DND-41 (cell line): ENCODE results near the gene COL20A1.
A peak's percentile ranks its signal among the peaks of the same experiment; 100 is the strongest.

ENCODE experiments used
- ATAC-seq: fragments of 200-7000 bp; cut with Tn5 transposase; 3 replicates; pipeline ENCODE4 v1.9.1; 2021; ENCODE audit warnings: low read depth; ENCODE audit not compliant: insufficient read depth
- DNase-seq: peaks from one replicate; pipeline ENCODE4 v3.0.0-alpha.2; 2020
- H2AFZ ChIP-seq: 2 replicates; pipeline ENCODE4 v1.6.0; 2012; ENCODE audit warnings: low read depth, low read length
- H3K27ac ChIP-seq: 2 replicates; pipeline ENCODE4 v1.5.1; 2012; ENCODE audit warnings: low read length, inconsistent platforms
- H3K27me3 ChIP-seq: fragments of 200-600 bp; sonication (generic); 2 replicates; pipeline ENCODE4 v1.6.0; 2012; ENCODE audit warnings: low read length, mild to moderate bottlenecking, inconsistent platforms; ENCODE audit not compliant: insufficient read depth, poor library complexity
- H3K36me3 ChIP-seq: 2 replicates; pipeline ENCODE4 v1.5.1; 2012; ENCODE audit warnings: low read length, inconsistent platforms; ENCODE audit not compliant: insufficient read depth
- H3K4me1 ChIP-seq: 2 replicates; pipeline ENCODE4 v1.5.1; 2012; ENCODE audit warnings: mild to moderate bottlenecking, low read length; ENCODE audit not compliant: insufficient read depth
- H3K4me2 ChIP-seq: 2 replicates; pipeline ENCODE4 v1.6.0; 2012; ENCODE audit warnings: mild to moderate bottlenecking, moderate library complexity, low read length, inconsistent platforms; ENCODE audit not compliant: insufficient read depth
- H3K4me3 ChIP-seq, 2 experiments: fragments of 200-600 bp in 1 of 2; shearing (Covaris generic) in 1 of 2; 2 replicates each; pipeline ENCODE4 v1.5.1; 2012 to 2016; ENCODE audit warnings: inconsistent platforms in 2 of 2, low read length in 2 of 2, mild to moderate bottlenecking in 2 of 2, low read depth in 1 of 2, moderate library complexity in 1 of 2
- H3K79me2 ChIP-seq: 2 replicates; pipeline ENCODE4 v1.6.0; 2012; ENCODE audit warnings: low read length, inconsistent platforms; ENCODE audit not compliant: insufficient read depth
- H3K9ac ChIP-seq: 2 replicates; pipeline ENCODE4 v1.6.0; 2012; ENCODE audit warnings: low read depth, mild to moderate bottlenecking, inconsistent platforms, low read length, moderate library complexity
- H3K9me3 ChIP-seq: 2 replicates; pipeline ENCODE4 v1.5.1; 2012; ENCODE audit warnings: low read length, moderate library complexity, mild to moderate bottlenecking, inconsistent platforms; ENCODE audit not compliant: insufficient read depth, severe bottlenecking
- H4K20me1 ChIP-seq: 2 replicates; pipeline ENCODE4 v1.6.0; 2012; ENCODE audit warnings: low read length; ENCODE audit not compliant: insufficient read depth
- EZH2 ChIP-seq: IDR thresholded peaks from 3 replicates; pipeline ENCODE4 v1.6.1; 2012; ENCODE audit warnings: borderline replicate concordance, low read depth, mild to moderate bottlenecking, moderate library complexity, low read length, inconsistent platforms; ENCODE audit not compliant: severe bottlenecking
- TF ChIP-seq, protein P1 (sequence below): IDR thresholded peaks from 2 replicates; pipeline ENCODE4 v1.5.1; 2012; ENCODE audit warnings: borderline replicate concordance, low read length, moderate library complexity, mild to moderate bottlenecking; ENCODE audit not compliant: poor library complexity, severe bottlenecking; ENCODE audit errors: extremely low read depth

Gene COL20A1

DNA sequence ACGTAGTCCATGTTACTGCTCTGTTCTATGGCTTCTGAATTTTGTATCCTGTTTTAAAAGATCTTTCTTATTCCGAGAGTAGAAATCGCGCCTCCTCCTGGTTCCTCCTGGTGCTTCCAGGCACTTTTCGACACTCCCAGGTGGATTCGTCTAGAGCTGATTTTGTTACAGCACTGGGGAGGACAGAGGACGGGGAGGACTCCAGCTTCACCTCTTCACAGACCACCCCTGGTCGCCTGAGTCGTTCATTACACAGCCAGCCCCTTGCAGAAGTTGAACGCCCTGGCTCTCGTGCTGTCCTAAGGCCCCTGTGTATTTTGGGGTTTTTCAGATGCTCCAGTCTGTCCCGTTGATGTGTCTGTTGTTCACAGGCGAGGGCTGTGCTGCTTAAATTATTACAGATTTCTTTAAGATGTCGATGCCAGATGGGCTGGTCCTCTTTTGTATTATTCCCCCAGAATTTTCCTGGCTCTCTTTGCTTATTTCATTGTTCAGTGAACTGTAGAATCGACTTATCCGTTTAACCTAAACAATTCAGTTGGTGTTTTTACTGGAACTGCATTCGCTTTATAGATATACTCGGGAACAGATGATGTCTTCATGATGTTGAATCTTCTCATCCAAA, 30.5 kb downstream of the COL20A1 start:
- no peaks in the 10 kb centered on the region for H3K27me3 ChIP-seq
- no peak overlapping the region for H2AFZ ChIP-seq
- peaks cover 13% of the 10 kb centered on the region for H4K20me1 ChIP-seq
- no peaks in the 10 kb centered on the region for H3K4me1 ChIP-seq
- no peaks in the 10 kb centered on the region for H3K79me2 ChIP-seq
- no peak for TF ChIP-seq EZH2
- TF ChIP-seq, protein P1, sequence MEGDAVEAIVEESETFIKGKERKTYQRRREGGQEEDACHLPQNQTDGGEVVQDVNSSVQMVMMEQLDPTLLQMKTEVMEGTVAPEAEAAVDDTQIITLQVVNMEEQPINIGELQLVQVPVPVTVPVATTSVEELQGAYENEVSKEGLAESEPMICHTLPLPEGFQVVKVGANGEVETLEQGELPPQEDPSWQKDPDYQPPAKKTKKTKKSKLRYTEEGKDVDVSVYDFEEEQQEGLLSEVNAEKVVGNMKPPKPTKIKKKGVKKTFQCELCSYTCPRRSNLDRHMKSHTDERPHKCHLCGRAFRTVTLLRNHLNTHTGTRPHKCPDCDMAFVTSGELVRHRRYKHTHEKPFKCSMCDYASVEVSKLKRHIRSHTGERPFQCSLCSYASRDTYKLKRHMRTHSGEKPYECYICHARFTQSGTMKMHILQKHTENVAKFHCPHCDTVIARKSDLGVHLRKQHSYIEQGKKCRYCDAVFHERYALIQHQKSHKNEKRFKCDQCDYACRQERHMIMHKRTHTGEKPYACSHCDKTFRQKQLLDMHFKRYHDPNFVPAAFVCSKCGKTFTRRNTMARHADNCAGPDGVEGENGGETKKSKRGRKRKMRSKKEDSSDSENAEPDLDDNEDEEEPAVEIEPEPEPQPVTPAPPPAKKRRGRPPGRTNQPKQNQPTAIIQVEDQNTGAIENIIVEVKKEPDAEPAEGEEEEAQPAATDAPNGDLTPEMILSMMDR: no peak
- no peaks in the 10 kb centered on the region for H3K36me3 ChIP-seq
- ATAC-seq (no peak), DNase-seq (no peak)
- no peak overlapping the region for H3K4me2 ChIP-seq
- H3K27ac ChIP-seq: no peak overlapping the region
- no peaks in the 10 kb centered on the region for H3K9me3 ChIP-seq
- H3K4me3 ChIP-seq: no peak overlapping the region
- H3K9ac ChIP-seq: no peak overlapping the region

DNA sequence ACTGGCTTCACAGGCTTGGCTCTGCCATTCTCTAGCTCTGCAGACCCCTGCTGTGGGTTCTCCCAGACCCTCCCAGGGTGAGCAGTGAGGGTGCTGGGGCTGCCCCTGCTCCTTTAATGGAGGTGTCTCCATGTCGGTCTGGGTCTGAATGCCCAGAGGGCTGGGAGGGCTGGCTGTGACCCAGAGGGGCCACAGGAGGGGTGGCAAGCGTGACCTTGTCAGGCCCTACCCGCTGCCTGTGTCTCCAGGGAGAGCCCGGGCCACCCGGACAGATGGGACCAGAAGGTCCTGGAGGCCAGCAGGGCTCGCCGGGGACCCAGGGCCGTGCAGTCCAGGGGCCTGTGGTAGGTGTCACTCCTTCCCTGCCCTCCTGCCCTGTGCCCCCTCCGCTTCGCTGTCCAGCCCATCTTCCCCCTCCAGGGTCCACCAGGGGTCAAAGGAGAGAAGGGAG, 32.1 kb downstream of the COL20A1 start:
- Histone ChIP-seq H3K4me3 (no peak overlapping the region), H3K27ac (no peak overlapping the region), H4K20me1 (peaks cover 12% of the 10 kb centered on the region), H3K36me3 (no peaks in the 10 kb centered on the region), H3K4me2 (no peak overlapping the region), H3K9me3 (no peaks in the 10 kb centered on the region), H2AFZ (no peak overlapping the region), H3K4me1 (no peaks in the 10 kb centered on the region), H3K9ac (no peak overlapping the region), H3K27me3 (no peaks in the 10 kb centered on the region), H3K79me2 (no peaks in the 10 kb centered on the region)
- no peak for ATAC-seq
- no peak for TF ChIP-seq EZH2
- TF ChIP-seq, protein P1: no peak
- DNase-seq: no peak

DNA sequence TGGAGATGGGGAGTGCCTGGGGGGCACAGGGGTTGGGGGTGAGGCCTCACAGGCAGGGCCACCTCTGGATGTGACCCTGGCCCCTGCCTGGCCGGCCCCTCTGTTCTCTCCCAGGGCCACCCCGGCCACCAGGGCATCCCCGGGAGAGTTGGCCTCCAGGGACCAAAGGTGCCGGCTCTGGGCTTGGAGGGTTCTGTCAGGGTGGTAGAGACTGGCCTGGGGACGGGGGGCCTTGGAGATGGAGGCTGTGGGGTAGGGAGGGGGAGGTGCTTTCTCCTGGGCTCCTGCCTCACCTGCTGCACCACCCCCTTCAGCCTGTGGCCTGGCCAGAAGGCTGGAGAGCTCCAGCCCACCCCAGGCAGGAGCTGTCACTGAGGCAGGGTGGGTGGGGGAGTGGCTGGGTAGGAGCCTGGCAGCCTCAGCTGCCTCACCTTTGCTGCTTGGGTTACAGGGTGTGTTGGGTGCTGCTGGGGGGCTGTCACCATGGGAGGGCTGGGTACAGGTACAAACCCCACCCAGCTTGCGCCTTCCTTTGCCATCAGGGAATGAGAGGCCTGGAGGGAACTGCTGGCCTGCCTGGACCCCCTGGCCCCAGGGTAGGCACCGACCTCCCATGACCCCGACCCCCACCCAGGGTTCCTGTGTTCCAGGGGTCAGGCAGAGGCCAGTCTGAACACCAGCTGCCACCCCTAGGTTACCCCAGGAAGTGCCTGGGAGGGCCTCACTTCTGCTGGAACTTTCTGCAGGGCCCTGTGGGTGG, 32.7 kb downstream of the COL20A1 start:
- ATAC-seq (no peak), DNase-seq (no peak)
- H4K20me1 ChIP-seq: peaks cover 5% of the 10 kb centered on the region
- H3K79me2 ChIP-seq: no peaks in the 10 kb centered on the region
- H3K4me2 ChIP-seq: no peak overlapping the region
- peak overlapping the region; percentile 0; the same call in 1 of the 2 replicates for H3K27ac ChIP-seq
- no peaks in the 10 kb centered on the region for H3K9me3 ChIP-seq
- TF ChIP-seq, protein P1: no peak
- no peak for TF ChIP-seq EZH2
- H3K4me1 ChIP-seq: no peaks in the 10 kb centered on the region
- H3K4me3 ChIP-seq: no peak overlapping the region
- H3K36me3 ChIP-seq: no peaks in the 10 kb centered on the region
- no peaks in the 10 kb centered on the region for H3K27me3 ChIP-seq
- H2AFZ ChIP-seq: no peak overlapping the region
- H3K9ac ChIP-seq: no peak overlapping the region
